ENCODE results near the gene CCDC12. TPM values are rescaled to one million over a fixed set of nuclear protein-coding genes. Genes with fewer than 3 reads are reported as not detected.

Gene CCDC12
- total RNA-seq, 1 donor from 2014 or later, result 17.9 TPM

DNA sequence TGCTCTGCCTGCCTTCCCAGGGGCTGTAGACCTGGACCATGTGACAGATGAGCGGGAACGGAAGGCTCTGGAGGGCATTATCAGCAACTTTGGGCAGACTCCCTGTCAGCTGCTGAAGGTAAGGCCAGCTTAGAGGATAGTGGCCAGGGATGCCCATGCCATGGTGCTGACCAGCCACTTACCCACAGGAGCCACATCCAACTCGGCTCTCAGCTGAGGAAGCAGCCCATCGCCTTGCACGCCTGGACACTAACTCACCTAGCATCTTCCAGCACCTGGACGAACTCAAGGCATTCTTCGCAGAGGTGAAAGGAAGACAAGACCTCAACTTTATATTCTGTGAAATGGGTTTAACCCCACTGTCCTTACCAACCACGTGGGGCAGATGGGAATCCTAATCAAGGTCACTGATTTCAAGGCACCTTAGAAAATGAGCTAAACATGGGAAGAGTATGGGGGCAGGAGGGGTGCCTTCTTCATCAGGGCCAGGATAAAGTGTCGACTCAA, 29.7 kb upstream of the CCDC12 start:
- Mint-ChIP-seq H3K27me3 (ENCODE audit: insufficient read depth, low read depth) (no peaks in the 10 kb centered on the region), H3K36me3 (no peaks in the 10 kb centered on the region), H3K27ac (no peak overlapping the region), H3K9me3 (no peaks in the 10 kb centered on the region), H3K4me1 (peaks cover 4% of the 10 kb centered on the region), H3K4me3 (no peak overlapping the region)
- DNase-seq (ENCODE audit: low spot score), result no peak
- no peak overlapping the region for H3K9ac ChIP-seq
- no peaks in the 10 kb centered on the region for H4K20me1 ChIP-seq (ENCODE audit: low read depth)
- no peak overlapping the region for H3K4me2 ChIP-seq
- no peak overlapping the region for H3K4me3 ChIP-seq
- no peaks in the 10 kb centered on the region for H3K36me3 ChIP-seq
- H3K27ac ChIP-seq, result no peak overlapping the region
- peaks cover 3% of the 10 kb centered on the region for H3K4me1 ChIP-seq
- no peak overlapping the region for H2AFZ ChIP-seq (replicated peaks)
- no peak for TF ChIP-seq EZH2phosphoT487 (IDR thresholded peaks at IDR 0.05)
- TF ChIP-seq, protein P1, sequence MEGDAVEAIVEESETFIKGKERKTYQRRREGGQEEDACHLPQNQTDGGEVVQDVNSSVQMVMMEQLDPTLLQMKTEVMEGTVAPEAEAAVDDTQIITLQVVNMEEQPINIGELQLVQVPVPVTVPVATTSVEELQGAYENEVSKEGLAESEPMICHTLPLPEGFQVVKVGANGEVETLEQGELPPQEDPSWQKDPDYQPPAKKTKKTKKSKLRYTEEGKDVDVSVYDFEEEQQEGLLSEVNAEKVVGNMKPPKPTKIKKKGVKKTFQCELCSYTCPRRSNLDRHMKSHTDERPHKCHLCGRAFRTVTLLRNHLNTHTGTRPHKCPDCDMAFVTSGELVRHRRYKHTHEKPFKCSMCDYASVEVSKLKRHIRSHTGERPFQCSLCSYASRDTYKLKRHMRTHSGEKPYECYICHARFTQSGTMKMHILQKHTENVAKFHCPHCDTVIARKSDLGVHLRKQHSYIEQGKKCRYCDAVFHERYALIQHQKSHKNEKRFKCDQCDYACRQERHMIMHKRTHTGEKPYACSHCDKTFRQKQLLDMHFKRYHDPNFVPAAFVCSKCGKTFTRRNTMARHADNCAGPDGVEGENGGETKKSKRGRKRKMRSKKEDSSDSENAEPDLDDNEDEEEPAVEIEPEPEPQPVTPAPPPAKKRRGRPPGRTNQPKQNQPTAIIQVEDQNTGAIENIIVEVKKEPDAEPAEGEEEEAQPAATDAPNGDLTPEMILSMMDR (IDR thresholded peaks at IDR 0.05), result no peak
- no peak for TF ChIP-seq EZH2 (IDR thresholded peaks at IDR 0.05)
- H3F3A ChIP-seq (ENCODE audit: low read depth), result peaks cover 11% of the 10 kb centered on the region
- H3K79me2 ChIP-seq (ENCODE audit: low read depth), result no peaks in the 10 kb centered on the region
- no peaks in the 10 kb centered on the region for H3K27me3 ChIP-seq
- no peaks in the 10 kb centered on the region for H3K9me3 ChIP-seq (ENCODE audit: low read depth)

- Histone ChIP-seq H3K9me3 (ENCODE audit: low read depth) (no peaks in the 10 kb centered on the region), H3K4me3 (no peak overlapping the region), H3K79me2 (ENCODE audit: low read depth) (no peaks in the 10 kb centered on the region), H3K27ac (no peak overlapping the region), H3K36me3 (no peaks in the 10 kb centered on the region), H3K27me3 (no peaks in the 10 kb centered on the region), H4K20me1 (ENCODE audit: low read depth) (no peaks in the 10 kb centered on the region), H3F3A (ENCODE audit: low read depth) (peaks cover 11% of the 10 kb centered on the region), H3K4me1 (peaks cover 3% of the 10 kb centered on the region), H2AFZ (replicated peaks) (no peak overlapping the region), H3K4me2 (no peak overlapping the region), H3K9ac (no peak overlapping the region)
- Mint-ChIP-seq H3K27ac (no peak overlapping the region), H3K36me3 (no peaks in the 10 kb centered on the region), H3K9me3 (no peaks in the 10 kb centered on the region), H3K4me3 (no peak overlapping the region), H3K27me3 (ENCODE audit: insufficient read depth, low read depth) (no peaks in the 10 kb centered on the region), H3K4me1 (peaks cover 4% of the 10 kb centered on the region)
- no peak for DNase-seq (ENCODE audit: low spot score)
- TF ChIP-seq EZH2phosphoT487 (IDR thresholded peaks at IDR 0.05), result no peak
- TF ChIP-seq EZH2 (IDR thresholded peaks at IDR 0.05), result no peak
- TF ChIP-seq, protein P1 (IDR thresholded peaks at IDR 0.05), result no peak
These were observed 28.9 kb upstream of the CCDC12 start for GRCh38 chr3:47005212-47006144.

GRCh38 chr3:47004369-47005211, 28.0 kb upstream of the CCDC12 start:
- H3F3A ChIP-seq (ENCODE audit: low read depth), result peaks cover 9% of the 10 kb centered on the region
- Mint-ChIP-seq H3K27ac (no peak overlapping the region), H3K36me3 (no peaks in the 10 kb centered on the region), H3K4me3 (no peak overlapping the region), H3K9me3 (no peaks in the 10 kb centered on the region), H3K27me3 (ENCODE audit: insufficient read depth, low read depth) (peaks cover 2% of the 10 kb centered on the region), H3K4me1 (peaks cover 3% of the 10 kb centered on the region)
- no peak overlapping the region for H3K4me3 ChIP-seq
- no peaks in the 10 kb centered on the region for H4K20me1 ChIP-seq (ENCODE audit: low read depth)
- DNase-seq (ENCODE audit: low spot score), result no peak
- H3K36me3 ChIP-seq, result no peaks in the 10 kb centered on the region
- H3K27ac ChIP-seq, result no peak overlapping the region
- H3K9ac ChIP-seq, result no peak overlapping the region
- H3K4me1 ChIP-seq, result no peaks in the 10 kb centered on the region
- H3K9me3 ChIP-seq (ENCODE audit: low read depth), result no peaks in the 10 kb centered on the region
- no peak overlapping the region for H3K4me2 ChIP-seq
- H3K27me3 ChIP-seq, result no peaks in the 10 kb centered on the region
- no peak overlapping the region for H2AFZ ChIP-seq (replicated peaks)
- TF ChIP-seq, protein P1 (IDR thresholded peaks at IDR 0.05), result no peak
- TF ChIP-seq EZH2phosphoT487 (IDR thresholded peaks at IDR 0.05) (no peak), EZH2 (IDR thresholded peaks at IDR 0.05) (no peak)
- H3K79me2 ChIP-seq (ENCODE audit: low read depth), result no peaks in the 10 kb centered on the region
